H9 (cell line): ENCODE data around the gene INPP5J. TPM values are rescaled to one million over a fixed set of nuclear protein-coding genes. Genes with fewer than 3 reads are reported as not detected.

Source experiments
- DNase-seq: peaks from one replicate; pipeline ENCODE4 v3.0.0-alpha.2; 2017
- H2AFZ ChIP-seq: one replicate; pipeline ENCODE4 v1.6.1; 2013; ENCODE audit warnings: mild to moderate bottlenecking, low read length, control low read depth, moderate library complexity
- H2AK5ac ChIP-seq: 2 replicates; pipeline ENCODE4 v1.6.1; 2013; ENCODE audit warnings: low read length, control low read depth, mixed read lengths; ENCODE audit not compliant: insufficient read length
- H2BK120ac ChIP-seq: one replicate; pipeline ENCODE4 v1.6.1; 2013; ENCODE audit warnings: low read depth, mild to moderate bottlenecking, low read length, control low read depth, inconsistent platforms; ENCODE audit not compliant: poor library complexity, severe bottlenecking
- H2BK12ac ChIP-seq: 2 replicates; pipeline ENCODE4 v1.6.1; 2013; ENCODE audit warnings: low read length, control low read depth, mixed read lengths, low read depth; ENCODE audit not compliant: insufficient read length
- H2BK15ac ChIP-seq: 2 replicates; pipeline ENCODE4 v1.6.1; 2013; ENCODE audit warnings: low read depth, low read length, control low read depth
- H2BK20ac ChIP-seq: one replicate; pipeline ENCODE4 v1.6.1; 2013; ENCODE audit warnings: low read depth, mild to moderate bottlenecking, low read length, control low read depth, inconsistent platforms; ENCODE audit not compliant: poor library complexity, severe bottlenecking
- H2BK5ac ChIP-seq: 2 replicates; pipeline ENCODE4 v1.6.1; 2013; ENCODE audit warnings: low read length, control low read depth, mixed read lengths; ENCODE audit not compliant: insufficient read length
- H3K14ac ChIP-seq: 2 replicates; pipeline ENCODE4 v1.6.1; 2013; ENCODE audit warnings: low read length, control low read depth; ENCODE audit not compliant: insufficient read depth
- H3K18ac ChIP-seq: 2 replicates; pipeline ENCODE4 v1.6.1; 2013; ENCODE audit warnings: low read depth, mild to moderate bottlenecking, mixed read lengths, low read length, control low read depth; ENCODE audit not compliant: insufficient read length
- H3K23ac ChIP-seq: 2 replicates; pipeline ENCODE4 v1.6.1; 2013; ENCODE audit warnings: low read length, control low read depth, mixed read lengths, low read depth; ENCODE audit not compliant: insufficient read length
- H3K23me2 ChIP-seq: 2 replicates; pipeline ENCODE4 v1.6.1; 2013; ENCODE audit warnings: low read depth, mild to moderate bottlenecking, mixed read lengths, low read length, control low read depth; ENCODE audit not compliant: insufficient read length, poor library complexity, severe bottlenecking
- H3K27ac ChIP-seq: 2 replicates; pipeline ENCODE4 v1.5.1; 2013; ENCODE audit warnings: low read length, control low read depth, mixed read lengths, low read depth; ENCODE audit not compliant: insufficient read length
- H3K27me3 ChIP-seq: 2 replicates; pipeline ENCODE4 v1.6.1; 2013; ENCODE audit warnings: low read length, control low read depth, inconsistent platforms; ENCODE audit not compliant: insufficient read depth
- H3K4ac ChIP-seq: 2 replicates; pipeline ENCODE4 v1.6.1; 2013; ENCODE audit warnings: low read depth, mild to moderate bottlenecking, control low read depth, inconsistent platforms, low read length, moderate library complexity
- H3K4me1 ChIP-seq: 2 replicates; pipeline ENCODE4 v1.6.1; 2013; ENCODE audit warnings: low read length, control low read depth, inconsistent platforms; ENCODE audit not compliant: insufficient read depth
- H3K4me2 ChIP-seq: 2 replicates; pipeline ENCODE4 v1.6.1; 2013; ENCODE audit warnings: low read length, control low read depth, mixed read lengths; ENCODE audit not compliant: insufficient read length, insufficient read depth
- H3K56ac ChIP-seq: 2 replicates; pipeline ENCODE4 v1.6.1; 2013; ENCODE audit warnings: low read depth, mild to moderate bottlenecking, mixed read lengths, low read length, control low read depth; ENCODE audit not compliant: insufficient read length
- H3K79me1 ChIP-seq: 2 replicates; pipeline ENCODE4 v1.6.1; 2013; ENCODE audit warnings: low read depth, mild to moderate bottlenecking, moderate library complexity, low read length, control low read depth, inconsistent platforms; ENCODE audit not compliant: insufficient read depth, poor library complexity, severe bottlenecking
- H3K79me2 ChIP-seq: 2 replicates; pipeline ENCODE4 v1.6.1; 2013; ENCODE audit warnings: low read length, control low read depth, inconsistent platforms; ENCODE audit not compliant: insufficient read depth
- H3K9ac ChIP-seq: 2 replicates; pipeline ENCODE4 v1.6.1; 2013; ENCODE audit warnings: low read length, control low read depth, mixed read lengths; ENCODE audit not compliant: insufficient read length; ENCODE audit errors: extremely low read depth
- H3K9me3 ChIP-seq: one replicate; pipeline ENCODE4 v1.6.1; 2013; ENCODE audit warnings: low read depth, low read length, inconsistent platforms; ENCODE audit not compliant: control insufficient read depth
- H3T11ph ChIP-seq: one replicate; pipeline ENCODE4 v1.6.1; 2013; ENCODE audit warnings: mild to moderate bottlenecking, low read length, control low read depth, inconsistent platforms
- H4K20me1 ChIP-seq: one replicate; pipeline ENCODE4 v1.6.1; 2013; ENCODE audit not compliant: control insufficient read depth, insufficient read length, insufficient read depth
- H4K5ac ChIP-seq: 2 replicates; pipeline ENCODE4 v1.6.1; 2013; ENCODE audit warnings: low read depth, mild to moderate bottlenecking, mixed read lengths, low read length, control low read depth; ENCODE audit not compliant: insufficient read length
- H4K8ac ChIP-seq: replicated peaks from 2 replicates; pipeline ENCODE4 v1.6.1; 2013; ENCODE audit warnings: low read length, control low read depth, mixed read lengths, low read depth; ENCODE audit not compliant: insufficient read length
- H4K91ac ChIP-seq: 2 replicates; pipeline ENCODE4 v1.6.1; 2013; ENCODE audit warnings: low read depth, mild to moderate bottlenecking, moderate library complexity, mixed read lengths, low read length, control low read depth; ENCODE audit not compliant: insufficient read length
- H3K27ac Mint-ChIP-seq, 3 experiments: 2 replicates in 2 of 3; 3 replicates in 1 of 3; pipeline ENCODE4 v1.8.0; 2020 to 2021; ENCODE audit warnings: mixed read lengths in 3 of 3, mild to moderate bottlenecking in 1 of 3, moderate library complexity in 1 of 3
- H3K27me3 Mint-ChIP-seq: 2 replicates; pipeline ENCODE4 v1.8.0; 2021; ENCODE audit warnings: low read depth, mild to moderate bottlenecking, moderate library complexity, mixed read lengths
- H3K36me3 Mint-ChIP-seq, 3 experiments: 2 replicates in 2 of 3; 3 replicates in 1 of 3; pipeline ENCODE4 v1.8.0; 2020 to 2021; ENCODE audit warnings: low read depth in 3 of 3, mixed read lengths in 3 of 3; ENCODE audit not compliant: insufficient read depth in 1 of 3
- H3K4me1 Mint-ChIP-seq, 2 experiments: 2 replicates each; pipeline ENCODE4 v1.8.0; 2020; ENCODE audit warnings: mixed read lengths in 2 of 2
- H3K4me3 Mint-ChIP-seq, 2 experiments: 2 replicates in 1 of 2; 3 replicates in 1 of 2; pipeline ENCODE4 v1.8.0; 2020 to 2021; ENCODE audit warnings: mild to moderate bottlenecking in 2 of 2, mixed read lengths in 2 of 2, moderate library complexity in 1 of 2
- H3K9me3 Mint-ChIP-seq, 2 experiments: 2 replicates in 1 of 2; 3 replicates in 1 of 2; pipeline ENCODE4 v1.8.0; 2020; ENCODE audit warnings: mild to moderate bottlenecking in 2 of 2, mixed read lengths in 2 of 2, moderate library complexity in 1 of 2
- CTCF ChIP-seq: fragments of 200-600 bp; sonication (generic); conservative IDR thresholded peaks from 3 replicates; pipeline ENCODE4 v1.8.0; 2021; ENCODE audit warnings: antibody characterized with exemption, mild to moderate bottlenecking
- WGBS: extraction: QIAGEN DNeasy Blood & Tissue Kit; methylation state at CpG from one replicate; pipeline ENCODE4 v1.1.7; 2013; ENCODE audit warnings: missing lambda C conversion rate, low lambda C conversion rate, mixed read lengths; ENCODE audit not compliant: insufficient read length; ENCODE audit errors: extremely low coverage; 5-methylcytosine and 5-hydroxymethylcytosine counted together
- total RNA-seq: library from RNA; stranded (reverse); gene quantifications from 2 replicates; pipeline ENCODE4 v1.2.1, GENCODE V29; 2021

INPP5J gene
- total RNA-seq, 1 experiment from 2014 or later = 4.9 TPM

- Histone ChIP-seq H2BK120ac (no peak overlapping the region), H4K91ac (no peak overlapping the region), H4K20me1 (no peaks in the 10 kb centered on the region), H4K5ac (no peak overlapping the region), H3K4me1 (peaks cover 7% of the 10 kb centered on the region; the same call in 1 of the 2 replicates), H3K79me2 (peaks cover 10% of the 10 kb centered on the region; the same call in 1 of the 2 replicates), H2BK15ac (no peak overlapping the region), H3K4me2 (no peak overlapping the region), H3K23ac (no peak overlapping the region), H2BK20ac (no peak overlapping the region), H2AFZ (no peak overlapping the region), H3K56ac (no peak overlapping the region), H3K4ac (no peak overlapping the region), H2AK5ac (no peak overlapping the region), H2BK5ac (no peak overlapping the region), H3K27me3 (no peaks in the 10 kb centered on the region), H4K8ac (no peak overlapping the region), H3K14ac (no peak overlapping the region), H3K9me3 (peaks cover 5% of the 10 kb centered on the region), H3K18ac (no peak overlapping the region), H3K9ac (no peak overlapping the region), H3K79me1 (peaks cover 1% of the 10 kb centered on the region), H3K27ac (no peak overlapping the region), H3T11ph (no peak overlapping the region), H3K23me2 (peaks cover 11% of the 10 kb centered on the region), H2BK12ac (no peak overlapping the region)
- Mint-ChIP-seq H3K27ac (peak overlapping the region in 2 of 3 experiments; percentile 26 to 71; a peak in 1 of 7 replicates), H3K36me3 (peaks cover 0 to 13% (median 12%) of the 10 kb centered on the region in 3 experiments; a peak in 5 of 7 replicates), H3K4me3 (no peak overlapping the region), H3K9me3 (peaks cover 26 to 29% of the 10 kb centered on the region in 2 experiments), H3K27me3 (peaks cover 14% of the 10 kb centered on the region), H3K4me1 (peaks cover 16 to 17% of the 10 kb centered on the region in 2 experiments)
- no peak for TF ChIP-seq CTCF
- no CpG with 5 or more reads among the region's 3 CpGs for WGBS
- peak; percentile 12 for DNase-seq
Measured at GRCh38 chr22:31143537-31143936, 20.8 kb downstream of the INPP5J start.
